ENCODE results near the gene STRA6. TPM values are rescaled to one million over a fixed set of nuclear protein-coding genes. Genes with fewer than 3 reads are reported as not detected.

Gene STRA6
- total RNA-seq, 6 experiments from 2014 or later = 0.12 TPM; not detected in 5

DNA sequence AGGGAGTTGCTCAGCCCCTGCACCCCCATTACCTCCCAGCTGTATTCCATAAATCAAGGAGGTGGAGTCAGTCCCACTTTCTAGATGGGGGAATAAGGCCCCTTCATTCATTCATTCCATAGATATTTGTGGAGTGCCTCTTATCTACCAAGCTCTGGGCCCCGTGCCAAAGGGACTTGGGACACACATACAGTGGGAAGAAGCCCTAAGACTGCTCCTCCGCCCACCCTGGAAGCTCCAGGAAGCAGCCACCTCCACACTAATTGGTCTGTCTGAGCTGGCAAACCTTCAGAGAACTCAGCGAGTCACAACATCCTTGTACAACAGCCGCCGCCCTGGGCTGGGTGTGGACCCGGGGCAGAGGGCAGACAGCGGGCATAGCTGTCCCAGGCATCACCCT lies 6.4 kb downstream of the STRA6 start:
- Histone ChIP-seq H3K4me3 (no peak overlapping the region), H3K27ac (no peak overlapping the region), H3K36me3 (no peaks in the 10 kb centered on the region), H3K9me3 (no peaks in the 10 kb centered on the region), H3K4me1 (peaks cover 0 to 3% (median 0%) of the 10 kb centered on the region in 4 donors), H3K27me3 (no peaks in the 10 kb centered on the region)
- intact Hi-C loops (cut with DNase I) = no loop called here
- DNase-seq = peak in 1 of 3 donors; percentile 35
- ATAC-seq = peak in 1 of 4 donors; percentile 35
- 48% methylated on average over 6 of the region's 7 CpGs for WGBS (ENCODE audit: insufficient coverage, low coverage, low lambda C conversion rate, missing lambda C conversion rate)
- TF ChIP-seq POLR2A (IDR thresholded peaks at IDR 0.05) = no peak
- TF ChIP-seq, protein P1, sequence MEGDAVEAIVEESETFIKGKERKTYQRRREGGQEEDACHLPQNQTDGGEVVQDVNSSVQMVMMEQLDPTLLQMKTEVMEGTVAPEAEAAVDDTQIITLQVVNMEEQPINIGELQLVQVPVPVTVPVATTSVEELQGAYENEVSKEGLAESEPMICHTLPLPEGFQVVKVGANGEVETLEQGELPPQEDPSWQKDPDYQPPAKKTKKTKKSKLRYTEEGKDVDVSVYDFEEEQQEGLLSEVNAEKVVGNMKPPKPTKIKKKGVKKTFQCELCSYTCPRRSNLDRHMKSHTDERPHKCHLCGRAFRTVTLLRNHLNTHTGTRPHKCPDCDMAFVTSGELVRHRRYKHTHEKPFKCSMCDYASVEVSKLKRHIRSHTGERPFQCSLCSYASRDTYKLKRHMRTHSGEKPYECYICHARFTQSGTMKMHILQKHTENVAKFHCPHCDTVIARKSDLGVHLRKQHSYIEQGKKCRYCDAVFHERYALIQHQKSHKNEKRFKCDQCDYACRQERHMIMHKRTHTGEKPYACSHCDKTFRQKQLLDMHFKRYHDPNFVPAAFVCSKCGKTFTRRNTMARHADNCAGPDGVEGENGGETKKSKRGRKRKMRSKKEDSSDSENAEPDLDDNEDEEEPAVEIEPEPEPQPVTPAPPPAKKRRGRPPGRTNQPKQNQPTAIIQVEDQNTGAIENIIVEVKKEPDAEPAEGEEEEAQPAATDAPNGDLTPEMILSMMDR (IDR thresholded peaks at IDR 0.05) = no peak

DNA sequence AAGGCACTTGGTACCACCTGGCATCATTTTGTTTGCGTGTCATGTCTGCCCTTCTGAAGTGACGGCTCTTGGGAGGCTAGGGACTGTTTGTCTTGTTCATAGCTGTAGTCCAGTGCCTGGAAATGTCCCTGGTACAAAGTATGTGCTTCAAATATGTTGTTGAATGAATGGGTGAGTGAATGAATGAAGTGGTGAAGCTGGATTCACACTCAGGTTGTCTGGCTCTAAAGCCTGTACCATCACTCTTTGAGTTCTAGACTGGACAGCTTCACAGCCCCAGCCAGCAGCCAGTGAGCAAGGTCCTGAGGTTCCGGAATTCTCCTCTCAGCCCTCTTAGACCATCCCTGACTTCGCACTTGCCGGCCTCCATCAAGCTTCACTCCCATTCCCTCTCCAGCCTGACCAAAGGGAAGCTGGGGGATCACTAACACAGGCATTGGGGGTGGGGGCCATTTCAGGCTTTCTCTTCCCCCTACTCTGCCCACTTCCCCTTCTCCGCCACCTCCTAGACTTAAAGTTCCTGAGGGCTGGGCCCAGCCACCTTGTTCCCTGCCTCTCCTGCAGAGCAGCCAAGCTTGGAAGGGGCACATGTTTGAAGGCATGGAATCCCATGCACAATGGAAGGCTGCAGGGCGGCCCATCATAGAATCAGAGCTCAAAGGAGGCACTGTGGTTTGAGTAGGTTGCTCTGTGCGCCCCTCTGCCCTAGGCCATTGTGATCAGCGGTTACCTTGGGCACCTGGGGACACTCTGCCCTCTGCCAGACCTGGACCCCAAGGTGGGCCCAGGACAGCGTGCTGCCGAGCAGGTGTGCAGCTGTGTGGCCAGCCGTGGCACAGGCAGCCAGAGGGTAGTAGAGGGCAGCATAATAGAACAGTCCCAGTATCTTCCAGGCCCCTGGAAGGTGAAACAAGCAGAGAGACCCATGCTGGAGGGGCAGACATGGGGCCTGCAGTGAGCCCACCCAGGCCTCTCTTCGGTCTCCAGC lies 7.7 kb downstream of the STRA6 start:
- TF ChIP-seq POLR2A (IDR thresholded peaks at IDR 0.05) = no peak
- TF ChIP-seq, protein P1 (IDR thresholded peaks at IDR 0.05) = no peak
- Histone ChIP-seq H3K36me3 (no peaks in the 10 kb centered on the region), H3K4me1 (no peaks in the 10 kb centered on the region), H3K9me3 (no peaks in the 10 kb centered on the region), H3K27ac (no peak overlapping the region), H3K27me3 (no peaks in the 10 kb centered on the region), H3K4me3 (no peak overlapping the region)
- intact Hi-C loops (cut with DNase I) = no loop called here
- no peak for ATAC-seq
- no peak for DNase-seq
- 77% methylated on average over 4 of the region's 13 CpGs for WGBS (ENCODE audit: insufficient coverage, low coverage, low lambda C conversion rate, missing lambda C conversion rate)

DNA sequence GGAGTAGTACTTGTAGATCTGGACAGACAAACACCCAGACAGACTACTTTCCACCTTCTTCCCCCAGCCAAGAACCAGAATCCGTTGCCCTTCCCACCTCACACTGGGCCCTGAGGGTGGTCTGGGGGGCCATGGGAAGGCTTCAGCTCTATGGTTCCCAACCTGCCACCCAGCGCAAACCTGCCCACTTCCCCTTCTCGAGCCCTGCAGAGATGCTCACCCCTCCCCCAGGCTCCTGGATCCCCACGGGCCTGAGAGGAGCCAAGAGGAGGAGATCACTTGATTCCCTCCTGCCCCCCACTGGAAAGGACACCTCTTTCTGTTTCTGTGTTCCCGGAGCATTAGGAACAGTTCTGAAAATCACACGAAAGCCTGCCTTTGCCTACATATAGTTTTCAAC lies 8.7 kb downstream of the STRA6 start:
- ATAC-seq (no peak), DNase-seq (no peak)
- Histone ChIP-seq H3K36me3 (no peaks in the 10 kb centered on the region), H3K4me3 (no peak overlapping the region), H3K9me3 (no peaks in the 10 kb centered on the region), H3K4me1 (no peaks in the 10 kb centered on the region), H3K27me3 (no peaks in the 10 kb centered on the region), H3K27ac (no peak overlapping the region)
- 45% methylated on average over 3 of the region's 6 CpGs for WGBS (ENCODE audit: insufficient coverage, low coverage, low lambda C conversion rate, missing lambda C conversion rate)
- intact Hi-C loops (cut with DNase I) = no loop called here
- TF ChIP-seq POLR2A (IDR thresholded peaks at IDR 0.05) = no peak
- TF ChIP-seq, protein P1 (IDR thresholded peaks at IDR 0.05) = no peak

DNA sequence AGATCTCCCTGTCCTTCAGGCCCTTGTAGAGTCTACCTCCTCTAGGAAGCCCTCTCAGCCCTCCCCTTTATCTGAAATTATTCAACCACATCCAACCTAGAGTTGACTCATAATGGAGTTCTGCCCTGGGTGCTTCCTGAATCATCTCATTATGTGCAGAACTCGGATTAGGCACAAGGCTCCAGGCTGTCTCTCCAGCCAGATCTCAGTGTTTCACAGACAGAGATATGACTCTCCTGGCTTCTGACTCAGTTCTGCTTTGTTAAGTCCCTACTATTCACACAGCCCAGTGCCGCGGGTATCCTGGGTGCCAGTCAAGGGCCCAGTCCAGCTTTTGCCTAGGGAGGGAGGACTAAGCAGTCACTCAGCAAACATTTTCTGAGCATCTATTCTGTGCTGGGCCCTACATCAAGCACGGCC lies 9.3 kb downstream of the STRA6 start:
- no peak for TF ChIP-seq POLR2A (IDR thresholded peaks at IDR 0.05)
- TF ChIP-seq, protein P1 (IDR thresholded peaks at IDR 0.05) = no peak
- no peaks in the 10 kb centered on the region for H3K27me3 ChIP-seq
- H3K4me3 ChIP-seq = no peak overlapping the region
- 56% methylated on average over 2 of the region's 4 CpGs for WGBS (ENCODE audit: insufficient coverage, low coverage, low lambda C conversion rate, missing lambda C conversion rate)
- ATAC-seq (no peak), DNase-seq (no peak)
- H3K36me3 ChIP-seq = no peaks in the 10 kb centered on the region
- intact Hi-C loops (cut with DNase I) = no loop called here
- H3K9me3 ChIP-seq = no peaks in the 10 kb centered on the region
- H3K4me1 ChIP-seq = no peaks in the 10 kb centered on the region
- no peak overlapping the region for H3K27ac ChIP-seq
